SIG-M5 (cell line): Measurements from ENCODE around the gene GORASP1.

ENCODE experiments used
- DNase-seq: peaks from one replicate; lab custom pipeline; 2025; lab: John Stamatoyannopoulos, UW

The GORASP1 gene

GRCh38 chr3:39125841-39126500 is 18.5 kb upstream of the GORASP1 start:
- no peak for DNase-seq

- no peak for DNase-seq
Observed at GRCh38 chr3:39124876-39125840, 17.7 kb upstream of the GORASP1 start.

GRCh38 chr3:39122813-39123212 is 15.4 kb upstream of the GORASP1 start:
- no peak for DNase-seq

GRCh38 chr3:39121621-39122020 is 14.2 kb upstream of the GORASP1 start:
- DNase-seq = no peak

- no peak for DNase-seq
Observed at GRCh38 chr3:39118931-39119660, 11.7 kb upstream of the GORASP1 start.

- DNase-seq = no peak
Observed at GRCh38 chr3:39118079-39118478, 10.7 kb upstream of the GORASP1 start.

- DNase-seq = no peak
Observed at GRCh38 chr3:39115870-39116269, 8.4 kb upstream of the GORASP1 start.

GRCh38 chr3:39114456-39114855 is 7.0 kb upstream of the GORASP1 start:
- no peak for DNase-seq

GRCh38 chr3:39113291-39113690 is 5.9 kb upstream of the GORASP1 start:
- DNase-seq = no peak

- DNase-seq = no peak
Observed at GRCh38 chr3:39112535-39112934, 5.1 kb upstream of the GORASP1 start.

GRCh38 chr3:39112113-39112512 is 4.7 kb upstream of the GORASP1 start:
- no peak for DNase-seq

GRCh38 chr3:39110041-39110639 is 2.7 kb upstream of the GORASP1 start:
- no peak for DNase-seq

GRCh38 chr3:39109086-39109485 is 1.7 kb upstream of the GORASP1 start:
- no peak for DNase-seq

- peak; percentile 45 for DNase-seq
Observed at GRCh38 chr3:39108200-39108710, 828 bp upstream of the GORASP1 start.

- DNase-seq = no peak
Observed at GRCh38 chr3:39106851-39107387, 508 bp downstream of the GORASP1 start.

- DNase-seq = no peak
Observed at GRCh38 chr3:39106281-39106811, 1.1 kb downstream of the GORASP1 start.

- no peak for DNase-seq
Observed at GRCh38 chr3:39105687-39106063, 1.8 kb downstream of the GORASP1 start.

- DNase-seq = no peak
Observed at GRCh38 chr3:39104961-39105686, 2.3 kb downstream of the GORASP1 start.

GRCh38 chr3:39103791-39104552 is 3.5 kb downstream of the GORASP1 start:
- DNase-seq = no peak

- no peak for DNase-seq
Observed at GRCh38 chr3:39103324-39103693, 4.1 kb downstream of the GORASP1 start.
